SK-N-SH (cell line): ENCODE measurements around the gene SLC22A23. TPM values are rescaled to one million over a fixed set of nuclear protein-coding genes. Genes with fewer than 3 reads are reported as not detected.

ENCODE experiments used
- CTCF ChIA-PET: fragments of 300-600, 350-600 bp; formaldehyde crosslinking; extraction: SDS; loops from one replicate; lab custom pipeline; 2021; lab: Yijun Ruan, JAX
- POLR2A ChIA-PET: fragments of 350-600 bp; sonication (Branson Sonifier 250); formaldehyde crosslinking; extraction: SDS; loops from one replicate; lab custom pipeline; 2020; ENCODE audit warnings: antibody characterized with exemption, inconsistent platforms; lab: Yijun Ruan, JAX
- DNase-seq: peaks from one replicate; pipeline ENCODE4 v3.0.0; 2012
- H2AFZ ChIP-seq: fragments of 200-600 bp; sonication (generic); 2 replicates; pipeline ENCODE4 v1.8.1; 2016; ENCODE audit warnings: antibody characterized with exemption, mild to moderate bottlenecking, low read depth
- H3F3A ChIP-seq: fragments of 200-600 bp; sonication (generic); replicated peaks from 2 replicates; pipeline ENCODE3; 2016; ENCODE audit warnings: antibody characterized with exemption, mild to moderate bottlenecking; ENCODE audit not compliant: insufficient read depth
- H3K27ac ChIP-seq, 2 experiments: fragments of 200-500 bp in 1 of 2; fragments of 200-600 bp in 1 of 2; sonication (Bioruptor generic) in 1 of 2; sonication (generic), shearing (Covaris generic) in 1 of 2; 2 replicates each; pipeline versions ENCODE4 v1.5.1 to v1.6.1; 2014 to 2016; ENCODE audit warnings: low read depth in 2 of 2, inconsistent platforms in 1 of 2, low read length in 1 of 2, mild to moderate bottlenecking in 1 of 2, mixed read lengths in 1 of 2
- H3K27me3 ChIP-seq: fragments of 200-600 bp; sonication (generic), shearing (Covaris generic); 2 replicates; pipeline ENCODE4 v1.6.1; 2016; ENCODE audit warnings: mixed run types; ENCODE audit not compliant: insufficient read depth
- H3K36me3 ChIP-seq, 2 experiments: fragments of 200-500 bp in 1 of 2; fragments of 200-600 bp in 1 of 2; sonication (Bioruptor generic) in 1 of 2; sonication (generic) in 1 of 2; replicated peaks in 1 of 2; 2 replicates each; pipeline versions ENCODE3 to v1.5.1; 2014 to 2016; ENCODE audit warnings: low read length in 1 of 2, mild to moderate bottlenecking in 1 of 2; ENCODE audit not compliant: insufficient read depth in 2 of 2, control insufficient read depth in 1 of 2
- H3K4me1 ChIP-seq, 2 experiments: fragments of 200-500 bp in 1 of 2; fragments of 200-600 bp in 1 of 2; sonication (Bioruptor generic) in 1 of 2; sonication (generic), shearing (Covaris generic) in 1 of 2; 2 replicates each; pipeline versions ENCODE4 v1.5.1 to v1.6.1; 2014 to 2016; ENCODE audit warnings: low read depth in 1 of 2, low read length in 1 of 2, mixed run types in 1 of 2; ENCODE audit not compliant: insufficient read depth in 2 of 2, control insufficient read depth in 1 of 2
- H3K4me2 ChIP-seq: fragments of 200-600 bp; sonication (generic), shearing (Covaris generic); 2 replicates; pipeline ENCODE4 v1.6.1; 2017; ENCODE audit warnings: mixed run types
- H3K4me3 ChIP-seq, 2 experiments: fragments of 200-500 bp in 1 of 2; fragments of 200-600 bp in 1 of 2; sonication (Bioruptor generic) in 1 of 2; sonication (generic), shearing (Covaris generic) in 1 of 2; 2 replicates each; pipeline versions ENCODE4 v1.5.1 to v1.8.1; 2014 to 2016; ENCODE audit warnings: low read depth in 2 of 2, inconsistent platforms in 1 of 2, low read length in 1 of 2, mild to moderate bottlenecking in 1 of 2, mixed read lengths in 1 of 2, moderate library complexity in 1 of 2
- H3K79me2 ChIP-seq: fragments of 200-600 bp; sonication (generic); 2 replicates; pipeline ENCODE4 v1.8.1; 2017; ENCODE audit warnings: mild to moderate bottlenecking; ENCODE audit not compliant: insufficient read depth
- H3K9ac ChIP-seq: fragments of 200-600 bp; sonication (generic); 2 replicates; pipeline ENCODE4 v1.6.1; 2017; ENCODE audit warnings: mixed run types
- H3K9me2 ChIP-seq: fragments of 200-600 bp; sonication (generic); 2 replicates; pipeline ENCODE4 v1.6.1; 2017; ENCODE audit warnings: mixed run types
- H3K9me3 ChIP-seq: fragments of 200-600 bp; sonication (generic); 2 replicates; pipeline ENCODE4 v1.6.1; 2017; ENCODE audit warnings: mixed run types, mild to moderate bottlenecking, moderate library complexity
- H4K20me1 ChIP-seq: fragments of 200-600 bp; sonication (generic); 2 replicates; pipeline ENCODE4 v1.6.1; 2017; ENCODE audit warnings: mild to moderate bottlenecking, mixed run types; ENCODE audit not compliant: insufficient read depth
- CHD2 ChIP-seq: fragments of 150-350 bp; IDR thresholded peaks from 2 replicates; pipeline ENCODE4 v1.6.1; 2018; ENCODE audit warnings: low read length; ENCODE audit not compliant: partially characterized antibody
- EP300 ChIP-seq, 2 experiments: IDR thresholded peaks; 2 replicates each; pipeline versions ENCODE4 v1.4.0 to v1.6.1; 2012; ENCODE audit warnings: borderline replicate concordance in 1 of 2, low read depth in 1 of 2, low read length in 1 of 2
- EZH2phosphoT487 ChIP-seq: fragments of 200-600 bp; sonication (generic); IDR thresholded peaks from 2 replicates; pipeline ENCODE4 v1.6.1; 2017; ENCODE audit warnings: low read depth, mixed run types, mild to moderate bottlenecking, antibody characterized with exemption, moderate library complexity, borderline replicate concordance
- FOXM1 ChIP-seq: IDR thresholded peaks from 2 replicates; pipeline ENCODE4 v1.4.0; 2012; ENCODE audit warnings: low read depth, mild to moderate bottlenecking
- JUND ChIP-seq: IDR thresholded peaks from 2 replicates; pipeline ENCODE4 v1.4.0; 2012
- MEF2A ChIP-seq: IDR thresholded peaks from 2 replicates; pipeline ENCODE4 v1.4.0; 2012; ENCODE audit warnings: low read depth, borderline replicate concordance
- NRF1 ChIP-seq: IDR thresholded peaks from 2 replicates; pipeline ENCODE4 v1.6.1; 2012; ENCODE audit warnings: low read depth, mild to moderate bottlenecking, low read length
- RAD21 ChIP-seq: IDR thresholded peaks from 2 replicates; pipeline ENCODE4 v1.6.1; 2012; ENCODE audit warnings: mild to moderate bottlenecking, low read length
- RFX5 ChIP-seq: IDR thresholded peaks from 2 replicates; pipeline ENCODE4 v1.6.1; 2012; ENCODE audit warnings: mild to moderate bottlenecking, improper control_type of control experiment, low read length
- RXRA ChIP-seq: IDR thresholded peaks from 2 replicates; pipeline ENCODE4 v1.4.0; 2012; ENCODE audit warnings: low read depth, mild to moderate bottlenecking, borderline replicate concordance
- SMC3 ChIP-seq: IDR thresholded peaks from 2 replicates; pipeline ENCODE4 v1.6.1; 2012; ENCODE audit warnings: low read depth, low read length, improper control_type of control experiment
- YY1 ChIP-seq: IDR thresholded peaks from 2 replicates; pipeline ENCODE4 v1.4.0; 2012; ENCODE audit warnings: low read depth, mild to moderate bottlenecking
- WGBS: methylation state at CpG from one replicate; pipeline ENCODE4 v1.1.6; 2017; ENCODE audit warnings: low lambda C conversion rate; 5-methylcytosine and 5-hydroxymethylcytosine counted together
- polyA plus RNA-seq, 3 experiments: library from polyadenylated mRNA; depleted of rRNA; stranded (reverse); fragments of >200 nt; gene quantifications; 2 replicates each; pipeline ENCODE4 v1.2.3, GENCODE V29; 2012
- TF ChIP-seq, protein P1 (sequence below): IDR thresholded peaks from 2 replicates; pipeline ENCODE4 v1.4.0; 2012; ENCODE audit warnings: low read depth
- TF ChIP-seq, protein P2 (sequence below): fragments of 150-350 bp; IDR thresholded peaks from 2 replicates; pipeline ENCODE4 v1.6.1; 2017; ENCODE audit warnings: antibody characterized with exemption, low read length, low read depth, borderline replicate concordance
- TF ChIP-seq, protein P3 (sequence below): IDR thresholded peaks from 2 replicates; pipeline ENCODE4; 2012
- TF ChIP-seq, protein P4 (sequence below): fragments of 200-600 bp; sonication (generic); IDR thresholded peaks from 2 replicates; pipeline ENCODE4 v1.6.1; 2017; ENCODE audit warnings: antibody characterized with exemption, mild to moderate bottlenecking, moderate library complexity
- TF ChIP-seq, protein P5 (sequence below): IDR thresholded peaks from 2 replicates; pipeline ENCODE4 v1.4.0; 2012; ENCODE audit warnings: low read depth, borderline replicate concordance

Gene SLC22A23
- polyA plus RNA-seq, 1 of the 3 experiments (the other 2 are of a cell fraction), result not detected

DNA sequence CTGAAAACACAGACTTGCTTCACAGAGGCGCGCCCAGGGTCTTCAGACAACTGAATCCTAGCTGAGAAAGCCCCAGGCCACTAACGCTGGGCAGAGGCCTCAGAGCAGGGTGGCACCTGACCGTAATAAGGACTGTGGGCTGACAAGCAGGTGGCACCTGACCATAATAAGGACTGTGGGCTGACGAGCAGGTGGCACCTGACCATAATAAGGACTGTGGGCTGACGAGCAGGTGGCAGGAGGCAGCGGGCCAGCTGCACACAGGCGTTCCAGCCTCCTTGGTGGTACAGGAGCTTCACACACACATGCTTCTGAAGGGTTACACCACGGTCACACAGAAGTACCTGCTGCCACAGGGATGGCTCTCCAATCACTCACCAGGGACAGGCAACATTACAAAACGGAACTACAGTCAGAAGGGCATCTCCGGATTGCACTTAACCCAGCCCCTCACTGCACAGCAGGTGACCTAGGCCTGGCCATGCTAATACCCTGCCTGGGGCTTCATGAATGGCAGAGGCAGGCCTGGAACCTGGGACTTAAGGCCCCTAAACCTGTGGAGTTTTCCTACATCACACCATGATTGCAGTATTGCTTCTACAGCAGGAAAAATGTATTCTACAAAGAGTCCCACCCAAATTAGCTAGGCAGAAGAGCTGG, 147.3 kb downstream of the SLC22A23 start:
- Histone ChIP-seq H3K27ac (no peak overlapping the region), H3K9me2 (no peaks in the 10 kb centered on the region), H4K20me1 (no peaks in the 10 kb centered on the region), H3K4me1 (peaks cover 0 to 17% of the 10 kb centered on the region in 2 experiments; a peak in 1 of 4 replicates), H3K9me3 (no peaks in the 10 kb centered on the region), H3F3A (no peaks in the 10 kb centered on the region), H3K4me3 (no peak overlapping the region), H3K79me2 (no peaks in the 10 kb centered on the region), H3K27me3 (peaks cover 61% of the 10 kb centered on the region; the same call in 1 of the 2 replicates), H3K36me3 (no peaks in the 10 kb centered on the region), H2AFZ (no peak overlapping the region), H3K9ac (no peak overlapping the region), H3K4me2 (no peak overlapping the region)
- POLR2A ChIA-PET, result no interaction called here
- TF ChIP-seq, protein P1, sequence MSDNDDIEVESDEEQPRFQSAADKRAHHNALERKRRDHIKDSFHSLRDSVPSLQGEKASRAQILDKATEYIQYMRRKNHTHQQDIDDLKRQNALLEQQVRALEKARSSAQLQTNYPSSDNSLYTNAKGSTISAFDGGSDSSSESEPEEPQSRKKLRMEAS, result no peak
- no peak for TF ChIP-seq MEF2A
- no peak for TF ChIP-seq YY1
- no peak for TF ChIP-seq CHD2
- TF ChIP-seq, protein P2, sequence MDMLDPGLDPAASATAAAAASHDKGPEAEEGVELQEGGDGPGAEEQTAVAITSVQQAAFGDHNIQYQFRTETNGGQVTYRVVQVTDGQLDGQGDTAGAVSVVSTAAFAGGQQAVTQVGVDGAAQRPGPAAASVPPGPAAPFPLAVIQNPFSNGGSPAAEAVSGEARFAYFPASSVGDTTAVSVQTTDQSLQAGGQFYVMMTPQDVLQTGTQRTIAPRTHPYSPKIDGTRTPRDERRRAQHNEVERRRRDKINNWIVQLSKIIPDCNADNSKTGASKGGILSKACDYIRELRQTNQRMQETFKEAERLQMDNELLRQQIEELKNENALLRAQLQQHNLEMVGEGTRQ, result no peak
- TF ChIP-seq, protein P3, sequence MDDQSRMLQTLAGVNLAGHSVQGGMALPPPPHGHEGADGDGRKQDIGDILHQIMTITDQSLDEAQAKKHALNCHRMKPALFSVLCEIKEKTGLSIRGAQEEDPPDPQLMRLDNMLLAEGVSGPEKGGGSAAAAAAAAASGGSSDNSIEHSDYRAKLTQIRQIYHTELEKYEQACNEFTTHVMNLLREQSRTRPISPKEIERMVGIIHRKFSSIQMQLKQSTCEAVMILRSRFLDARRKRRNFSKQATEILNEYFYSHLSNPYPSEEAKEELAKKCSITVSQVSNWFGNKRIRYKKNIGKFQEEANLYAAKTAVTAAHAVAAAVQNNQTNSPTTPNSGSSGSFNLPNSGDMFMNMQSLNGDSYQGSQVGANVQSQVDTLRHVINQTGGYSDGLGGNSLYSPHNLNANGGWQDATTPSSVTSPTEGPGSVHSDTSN, result no peak
- no peak for TF ChIP-seq EZH2phosphoT487
- no peak for TF ChIP-seq NRF1
- TF ChIP-seq, protein P4, sequence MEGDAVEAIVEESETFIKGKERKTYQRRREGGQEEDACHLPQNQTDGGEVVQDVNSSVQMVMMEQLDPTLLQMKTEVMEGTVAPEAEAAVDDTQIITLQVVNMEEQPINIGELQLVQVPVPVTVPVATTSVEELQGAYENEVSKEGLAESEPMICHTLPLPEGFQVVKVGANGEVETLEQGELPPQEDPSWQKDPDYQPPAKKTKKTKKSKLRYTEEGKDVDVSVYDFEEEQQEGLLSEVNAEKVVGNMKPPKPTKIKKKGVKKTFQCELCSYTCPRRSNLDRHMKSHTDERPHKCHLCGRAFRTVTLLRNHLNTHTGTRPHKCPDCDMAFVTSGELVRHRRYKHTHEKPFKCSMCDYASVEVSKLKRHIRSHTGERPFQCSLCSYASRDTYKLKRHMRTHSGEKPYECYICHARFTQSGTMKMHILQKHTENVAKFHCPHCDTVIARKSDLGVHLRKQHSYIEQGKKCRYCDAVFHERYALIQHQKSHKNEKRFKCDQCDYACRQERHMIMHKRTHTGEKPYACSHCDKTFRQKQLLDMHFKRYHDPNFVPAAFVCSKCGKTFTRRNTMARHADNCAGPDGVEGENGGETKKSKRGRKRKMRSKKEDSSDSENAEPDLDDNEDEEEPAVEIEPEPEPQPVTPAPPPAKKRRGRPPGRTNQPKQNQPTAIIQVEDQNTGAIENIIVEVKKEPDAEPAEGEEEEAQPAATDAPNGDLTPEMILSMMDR, result no peak
- TF ChIP-seq JUND, result no peak
- TF ChIP-seq EP300 (IDR thresholded peaks at IDR 0.05; ENCODE audit: borderline replicate concordance in 1 of 2, low read depth in 1 of 2, low read length in 1 of 2), result no peak
- TF ChIP-seq, protein P5, sequence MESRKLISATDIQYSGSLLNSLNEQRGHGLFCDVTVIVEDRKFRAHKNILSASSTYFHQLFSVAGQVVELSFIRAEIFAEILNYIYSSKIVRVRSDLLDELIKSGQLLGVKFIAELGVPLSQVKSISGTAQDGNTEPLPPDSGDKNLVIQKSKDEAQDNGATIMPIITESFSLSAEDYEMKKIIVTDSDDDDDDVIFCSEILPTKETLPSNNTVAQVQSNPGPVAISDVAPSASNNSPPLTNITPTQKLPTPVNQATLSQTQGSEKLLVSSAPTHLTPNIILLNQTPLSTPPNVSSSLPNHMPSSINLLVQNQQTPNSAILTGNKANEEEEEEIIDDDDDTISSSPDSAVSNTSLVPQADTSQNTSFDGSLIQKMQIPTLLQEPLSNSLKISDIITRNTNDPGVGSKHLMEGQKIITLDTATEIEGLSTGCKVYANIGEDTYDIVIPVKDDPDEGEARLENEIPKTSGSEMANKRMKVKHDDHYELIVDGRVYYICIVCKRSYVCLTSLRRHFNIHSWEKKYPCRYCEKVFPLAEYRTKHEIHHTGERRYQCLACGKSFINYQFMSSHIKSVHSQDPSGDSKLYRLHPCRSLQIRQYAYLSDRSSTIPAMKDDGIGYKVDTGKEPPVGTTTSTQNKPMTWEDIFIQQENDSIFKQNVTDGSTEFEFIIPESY, result no peak
- TF ChIP-seq SMC3, result no peak
- TF ChIP-seq RXRA, result no peak
- no peak for TF ChIP-seq RFX5
- TF ChIP-seq RAD21, result no peak
- no peak for TF ChIP-seq FOXM1
- CTCF ChIA-PET, result interaction anchor here (1.0 to 1.2 kb wide), 2 partner anchors 30 to 423 kb away, joined by 4 to 5 read pairs; no protein-coding TSS in a partner anchor
- no peak for DNase-seq
- WGBS, result 47% methylated on average over 8 of the region's 11 CpGs
